SJSA1 (cell line): ENCODE data around the gene PACSIN3. TPM values are rescaled to one million over a fixed set of nuclear protein-coding genes. Genes with fewer than 3 reads are reported as not detected.

Source experiments
- DNase-seq, 2 experiments: peaks; one replicate each; pipeline ENCODE4 v3.0.0-alpha.2; 2015 to 2020; ENCODE audit warnings: low spot score in 2 of 2, low read depth in 1 of 2
- H3K27ac ChIP-seq: fragments of 250-450 bp; sonication (Bioruptor Pico); 2 replicates; pipeline ENCODE4 v1.5.1; 2020; ENCODE audit warnings: mild to moderate bottlenecking, moderate library complexity
- H3K27me3 ChIP-seq: fragments of 250-450 bp; sonication (Bioruptor Pico); replicated peaks from 2 replicates; pipeline ENCODE4 v1.5.1; 2020; ENCODE audit warnings: mild to moderate bottlenecking, moderate library complexity
- H3K36me3 ChIP-seq: fragments of 250-450 bp; sonication (Bioruptor Pico); 2 replicates; pipeline ENCODE4 v1.5.1; 2020; ENCODE audit warnings: mild to moderate bottlenecking
- H3K4me1 ChIP-seq: fragments of 250-450 bp; sonication (Bioruptor Pico); replicated peaks from 2 replicates; pipeline ENCODE4 v1.6.1; 2021; ENCODE audit warnings: mild to moderate bottlenecking
- H3K4me3 ChIP-seq: fragments of 250-450 bp; sonication (Bioruptor Pico); 2 replicates; pipeline ENCODE4 v1.5.1; 2020; ENCODE audit warnings: mild to moderate bottlenecking
- H3K9me3 ChIP-seq: fragments of 250-450 bp; sonication (Bioruptor Pico); replicated peaks from 2 replicates; pipeline ENCODE4 v1.5.1; 2020; ENCODE audit warnings: mild to moderate bottlenecking
- total RNA-seq: library from RNA; depleted of rRNA; stranded (reverse); fragments of >200 nt; shearing (Covaris generic); gene quantifications from 2 replicates; pipeline ENCODE4 v1.2.3, GENCODE V29; 2014; rRNA removed

The PACSIN3 gene
- 18.8 and 23.2 TPM in 2 replicates for total RNA-seq

GRCh38 chr11:47186076-47186699 is at the start of gene PACSIN3:
PACSIN3 (minus strand) TSS chr11:47186434; CDS start chr11:47182727, 3,707 bp downstream.
- Histone ChIP-seq H3K27ac (peak within 1 kb of the TSS; percentile 50), H3K27me3 (no peaks in the 10 kb centered on the region), H3K36me3 (peaks cover 8% of the 10 kb centered on the region), H3K9me3 (0 out of 2 replicates have a peak, but pooled peaks cover 4% of the 10 kb centered on the region), H3K4me3 (peak within 1 kb of the TSS; percentile 89), H3K4me1 (peaks cover 44% of the 10 kb centered on the region)
- peak; percentile 55 to 62 for DNase-seq

DNA sequence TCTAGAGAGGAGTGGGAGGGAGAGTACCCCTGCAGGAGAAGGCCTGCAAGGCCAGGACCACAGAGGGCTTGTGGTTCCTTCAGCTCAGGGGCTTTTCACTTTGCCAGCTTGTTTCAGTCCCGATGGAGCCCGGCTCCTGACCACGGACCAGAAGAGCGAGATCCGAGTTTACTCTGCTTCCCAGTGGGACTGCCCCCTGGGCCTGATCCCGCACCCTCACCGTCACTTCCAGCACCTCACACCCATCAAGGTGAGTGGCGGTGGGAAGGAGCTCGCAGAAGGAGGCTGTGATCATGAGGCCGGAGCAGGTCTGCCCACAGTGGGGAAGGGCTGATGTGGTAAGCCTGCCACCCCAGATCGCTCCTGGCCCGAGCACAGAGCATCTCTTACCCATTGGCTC is 48.9 kb upstream of the PACSIN3 start:
- Histone ChIP-seq H3K4me3 (no peak overlapping the region), H3K36me3 (peaks cover 65% of the 10 kb centered on the region), H3K27me3 (no peaks in the 10 kb centered on the region), H3K4me1 (peaks cover 28% of the 10 kb centered on the region), H3K9me3 (no peaks in the 10 kb centered on the region), H3K27ac (peak overlapping the region; percentile 67)
- DNase-seq: no peak

DNA sequence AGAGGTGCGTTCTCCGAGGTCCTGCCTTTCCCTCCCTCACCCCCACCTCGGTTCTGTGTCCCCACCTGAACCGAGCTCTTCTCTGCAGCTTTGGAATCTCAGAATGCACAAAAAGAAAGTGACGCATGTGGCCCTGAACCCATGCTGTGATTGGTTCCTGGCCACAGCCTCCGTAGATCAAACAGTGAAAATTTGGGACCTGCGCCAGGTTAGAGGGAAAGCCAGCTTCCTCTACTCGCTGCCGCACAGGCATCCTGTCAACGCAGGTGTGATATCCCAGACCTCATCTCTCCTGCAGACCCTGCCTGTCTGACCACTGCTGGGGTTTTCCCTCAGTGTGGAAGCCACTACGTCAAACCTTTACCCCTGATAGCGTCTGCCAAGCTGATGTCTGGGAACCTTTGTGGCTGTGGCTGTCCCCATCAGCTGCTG is 48.5 kb upstream of the PACSIN3 start:
- peaks cover 61% of the 10 kb centered on the region for H3K36me3 ChIP-seq
- no peaks in the 10 kb centered on the region for H3K9me3 ChIP-seq

DNA sequence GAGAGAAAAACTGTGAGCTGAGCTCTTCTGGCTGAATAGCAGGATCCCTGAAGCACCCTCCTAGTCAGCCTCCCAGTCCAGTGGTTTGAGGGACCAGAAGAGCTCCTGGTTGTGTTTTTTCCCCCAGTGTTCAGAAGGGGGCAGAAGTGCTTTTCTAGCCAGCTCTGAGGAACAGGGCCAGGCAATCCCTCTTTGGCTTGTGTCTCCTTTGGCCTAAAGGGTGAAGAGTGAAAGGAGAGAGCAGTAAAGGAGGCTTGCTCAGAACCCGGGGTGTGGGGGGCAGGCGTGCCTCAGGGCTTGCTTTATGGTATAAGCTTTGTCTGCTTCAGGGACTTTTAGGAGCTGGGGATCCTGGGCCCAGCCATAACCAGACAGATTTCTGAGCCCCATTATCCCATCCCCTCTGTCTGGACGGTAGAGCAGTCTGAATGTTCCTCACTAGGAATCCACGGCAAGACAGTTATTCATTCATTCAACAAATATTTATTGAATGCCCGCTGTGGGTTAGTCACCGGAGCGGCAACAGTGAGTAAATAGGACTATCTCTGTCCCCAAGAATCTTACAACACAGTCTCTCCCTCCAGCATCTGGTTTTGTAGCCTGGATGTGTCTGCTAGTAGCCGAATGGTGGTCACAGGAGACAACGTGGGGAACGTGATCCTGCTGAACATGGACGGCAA is 47.9 kb upstream of the PACSIN3 start:
- Histone ChIP-seq H3K36me3 (peaks cover 59% of the 10 kb centered on the region), H3K27ac (peak overlapping the region; percentile 67), H3K9me3 (no peaks in the 10 kb centered on the region), H3K27me3 (no peaks in the 10 kb centered on the region), H3K4me3 (0 out of 2 replicates have a peak overlapping the region, but pooled peaks have one; percentile 14), H3K4me1 (peaks cover 28% of the 10 kb centered on the region)
- DNase-seq: peak; percentile 68 to 78

More for the DNA sequence above, 48.5 kb upstream of the PACSIN3 start:
- Histone ChIP-seq H3K4me1 (peaks cover 28% of the 10 kb centered on the region), H3K4me3 (0 out of 2 replicates have a peak overlapping the region, but pooled peaks have one; percentile 14), H3K27ac (peak overlapping the region; percentile 67), H3K27me3 (no peaks in the 10 kb centered on the region)
- peak in 1 of 2 experiments; percentile 60 for DNase-seq

- H3K4me3 ChIP-seq: no peak overlapping the region
- H3K27me3 ChIP-seq: no peaks in the 10 kb centered on the region
- H3K9me3 ChIP-seq: no peaks in the 10 kb centered on the region
- no peak overlapping the region for H3K27ac ChIP-seq
- peaks cover 50% of the 10 kb centered on the region for H3K36me3 ChIP-seq
- peaks cover 28% of the 10 kb centered on the region for H3K4me1 ChIP-seq
- DNase-seq: no peak
Observed at GRCh38 chr11:47233051-47233450, 46.8 kb upstream of the PACSIN3 start.

GRCh38 chr11:47229161-47229560 is 42.9 kb upstream of the PACSIN3 start:
- no peak for DNase-seq
- Histone ChIP-seq H3K4me3 (no peak overlapping the region), H3K27ac (no peak overlapping the region)

DNA sequence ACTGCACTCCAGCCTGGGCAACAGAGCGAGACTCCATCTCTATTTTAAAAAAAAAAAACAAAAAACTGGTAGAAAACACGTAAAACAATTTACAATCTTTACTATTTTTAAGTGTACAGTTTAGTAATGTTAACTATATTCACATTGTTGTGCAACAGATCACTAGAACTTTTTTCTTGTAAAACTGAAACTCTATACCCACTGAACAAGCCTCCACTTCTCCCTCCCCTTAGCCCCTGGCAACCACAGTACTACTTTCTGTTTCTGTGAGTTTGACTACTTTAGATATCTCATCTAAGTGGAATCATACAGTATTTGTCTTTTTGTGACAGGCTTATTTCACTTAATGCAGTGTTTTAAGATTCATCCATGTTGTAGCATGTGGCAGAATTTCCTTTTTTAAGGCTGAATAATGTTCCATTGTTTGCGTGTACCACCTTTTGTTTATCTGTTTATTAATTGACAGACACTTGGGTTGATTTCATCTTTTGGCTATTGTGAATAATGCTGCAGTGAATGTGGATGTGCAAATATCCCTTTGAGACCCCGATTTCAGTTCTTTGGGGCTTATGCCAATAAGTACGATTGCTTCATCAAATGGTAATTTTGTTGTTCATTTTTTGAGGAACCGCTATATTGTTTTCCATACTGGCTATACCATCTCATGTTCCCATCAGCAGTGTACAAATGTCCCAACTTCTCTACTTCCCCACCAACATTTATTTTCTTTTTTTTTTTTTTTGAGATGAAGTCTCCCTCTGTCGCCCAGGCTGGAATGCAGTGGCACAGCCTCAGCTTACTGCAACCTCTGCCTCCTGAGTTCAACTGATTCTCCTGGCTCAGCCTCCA is 39.5 kb upstream of the PACSIN3 start:
- Histone ChIP-seq H3K9me3 (no peaks in the 10 kb centered on the region), H3K36me3 (peaks cover 60% of the 10 kb centered on the region), H3K4me1 (peaks cover 2% of the 10 kb centered on the region), H3K4me3 (no peak overlapping the region), H3K27me3 (no peaks in the 10 kb centered on the region), H3K27ac (no peak overlapping the region)
- no peak for DNase-seq

More at GRCh38 chr11:47229161-47229560, 42.9 kb upstream of the PACSIN3 start:
- peaks cover 39% of the 10 kb centered on the region for H3K36me3 ChIP-seq
- no peaks in the 10 kb centered on the region for H3K27me3 ChIP-seq
- no peaks in the 10 kb centered on the region for H3K9me3 ChIP-seq
- peaks cover 16% of the 10 kb centered on the region for H3K4me1 ChIP-seq

DNA sequence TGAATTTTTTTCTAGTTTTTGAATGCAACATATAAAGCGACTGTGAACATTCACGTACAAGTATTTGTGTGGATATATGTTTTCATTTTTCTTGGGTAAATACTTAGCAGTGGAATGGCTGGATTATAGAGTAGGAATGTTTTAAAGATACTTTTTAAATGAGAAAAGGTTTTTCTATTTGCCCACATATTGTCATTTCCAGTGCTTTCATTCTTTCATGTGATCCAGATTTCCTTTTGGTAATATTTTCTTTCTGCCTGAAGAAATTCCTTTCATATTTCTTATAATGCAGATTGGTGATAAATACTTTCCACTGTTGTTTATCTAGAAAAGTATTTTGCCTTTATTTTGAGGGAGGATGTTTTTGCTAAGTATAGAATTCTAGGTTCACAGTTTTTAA is 36.5 kb upstream of the PACSIN3 start:
- Histone ChIP-seq H3K9me3 (no peaks in the 10 kb centered on the region), H3K4me1 (peaks cover 12% of the 10 kb centered on the region), H3K4me3 (no peak overlapping the region), H3K36me3 (peaks cover 59% of the 10 kb centered on the region), H3K27me3 (no peaks in the 10 kb centered on the region), H3K27ac (no peak overlapping the region)
- DNase-seq: no peak

- H3K4me3 ChIP-seq: no peak overlapping the region
- peaks cover 50% of the 10 kb centered on the region for H3K36me3 ChIP-seq
- H3K4me1 ChIP-seq: peaks cover 27% of the 10 kb centered on the region
- H3K9me3 ChIP-seq: no peaks in the 10 kb centered on the region
- no peaks in the 10 kb centered on the region for H3K27me3 ChIP-seq
- no peak overlapping the region for H3K27ac ChIP-seq
- DNase-seq: peak in 1 of 2 experiments; percentile 29
Observed at GRCh38 chr11:47220401-47220821, 34.2 kb upstream of the PACSIN3 start.

GRCh38 chr11:47216121-47216798 is 30.0 kb upstream of the PACSIN3 start:
- Histone ChIP-seq H3K27ac (peak overlapping the region; percentile 86), H3K4me1 (peaks cover 37% of the 10 kb centered on the region), H3K4me3 (peak overlapping the region; percentile 45), H3K36me3 (peaks cover 26% of the 10 kb centered on the region), H3K27me3 (no peaks in the 10 kb centered on the region), H3K9me3 (no peaks in the 10 kb centered on the region)
- DNase-seq: peak; percentile 83 to 94

GRCh38 chr11:47215366-47215910 is 29.2 kb upstream of the PACSIN3 start:
- Histone ChIP-seq H3K9me3 (no peaks in the 10 kb centered on the region), H3K27me3 (no peaks in the 10 kb centered on the region), H3K27ac (peak overlapping the region; percentile 86), H3K36me3 (peaks cover 19% of the 10 kb centered on the region), H3K4me1 (peaks cover 32% of the 10 kb centered on the region), H3K4me3 (peak overlapping the region; percentile 45)
- no peak for DNase-seq

DNA sequence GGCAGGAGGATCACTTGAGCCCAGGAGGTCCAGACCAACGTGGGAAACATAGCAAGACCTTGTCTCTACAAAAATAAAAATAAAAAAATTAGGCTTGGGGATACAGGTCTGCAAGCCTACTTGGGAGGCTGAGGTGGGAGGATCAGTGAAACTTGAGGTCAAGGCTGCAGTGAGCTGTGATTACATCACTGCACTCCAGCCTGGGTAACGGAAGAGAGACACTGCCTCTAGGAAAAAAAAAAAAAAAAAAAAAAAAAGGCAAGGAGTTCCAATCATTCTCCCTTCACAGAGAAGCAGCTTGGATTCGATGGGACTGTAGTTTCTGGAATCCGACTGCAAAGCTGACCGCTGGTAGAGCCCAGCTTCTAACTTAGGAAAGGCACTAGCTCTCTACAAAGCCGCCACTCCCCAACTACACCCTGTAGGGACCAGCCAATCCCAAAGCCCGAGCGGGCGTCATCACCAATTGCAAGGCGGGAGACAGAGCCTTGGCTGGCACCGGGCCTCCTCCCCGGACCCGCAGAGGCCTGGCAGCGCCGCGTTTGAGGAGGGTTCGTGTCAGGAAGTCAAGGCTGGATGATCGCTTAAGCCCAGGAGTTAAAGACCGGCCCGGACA is 27.8 kb upstream of the PACSIN3 start:
- H3K27me3 ChIP-seq: no peaks in the 10 kb centered on the region
- H3K36me3 ChIP-seq: peaks cover 15% of the 10 kb centered on the region
- H3K9me3 ChIP-seq: no peaks in the 10 kb centered on the region
- peak overlapping the region; percentile 86 for H3K27ac ChIP-seq
- DNase-seq: peak; percentile 89 to 92
- H3K4me3 ChIP-seq: peak overlapping the region; percentile 45
- H3K4me1 ChIP-seq: peaks cover 25% of the 10 kb centered on the region
